CD8-positive, alpha-beta memory T cell (primary cell): ENCODE measurements around the gene COX10. TPM values are rescaled to one million over a fixed set of nuclear protein-coding genes. Genes with fewer than 3 reads are reported as not detected.

Source experiments
- CTCF ChIA-PET: fragments of 350-600 bp; sonication (Branson Sonifier 250); formaldehyde crosslinking; loops from one replicate; lab custom pipeline; 2021; ENCODE audit warnings: antibody characterized with exemption; lab: Charles Lee
- POLR2A ChIA-PET: fragments of 350-600 bp; sonication (Branson Sonifier 250); formaldehyde crosslinking; loops from one replicate; lab custom pipeline; 2021; ENCODE audit warnings: antibody characterized with exemption; lab: Charles Lee
- DNase-seq, 5 donors: peaks; one replicate each; pipeline versions ENCODE4 v3.0.0 to v3.0.0-alpha.2; 2020 to 2022; ENCODE audit warnings: mixed read lengths in 1 of 5
- H3K27ac ChIP-seq: one replicate; pipeline ENCODE4 v1.7.0; 2013; ENCODE audit warnings: low read depth, mild to moderate bottlenecking, low read length, moderate library complexity
- H3K27me3 ChIP-seq: 2 replicates; pipeline ENCODE4 v1.7.0; 2013; ENCODE audit warnings: low read length, mild to moderate bottlenecking; ENCODE audit not compliant: insufficient read depth, poor library complexity, severe bottlenecking
- H3K36me3 ChIP-seq: 2 replicates; pipeline ENCODE4 v1.7.0; 2013; ENCODE audit warnings: mild to moderate bottlenecking, low read length, moderate library complexity; ENCODE audit not compliant: insufficient read depth
- H3K4me1 ChIP-seq: 2 replicates; pipeline ENCODE4 v1.7.0; 2013; ENCODE audit warnings: mild to moderate bottlenecking, low read length, moderate library complexity; ENCODE audit not compliant: insufficient read depth
- H3K4me3 ChIP-seq: 2 replicates; pipeline ENCODE4 v1.7.0; 2013; ENCODE audit warnings: mild to moderate bottlenecking, low read length
- H3K9me3 ChIP-seq: 2 replicates; pipeline ENCODE4 v1.7.0; 2013; ENCODE audit warnings: mild to moderate bottlenecking, low read length
- H3K27ac Mint-ChIP-seq, 8 donors: one replicate each; pipeline ENCODE4 v1.8.0; 2020 to 2021; ENCODE audit warnings: mixed read lengths in 8 of 8, mild to moderate bottlenecking in 6 of 8, inconsistent platforms in 3 of 8, moderate library complexity in 3 of 8
- H3K27me3 Mint-ChIP-seq, 2 donors: one replicate each; pipeline ENCODE4 v1.8.0; 2020 to 2021; ENCODE audit warnings: mixed read lengths in 2 of 2, mild to moderate bottlenecking in 1 of 2, moderate library complexity in 1 of 2
- H3K36me3 Mint-ChIP-seq, 3 donors: one replicate each; pipeline ENCODE4 v1.8.0; 2020 to 2021; ENCODE audit warnings: mixed read lengths in 3 of 3, inconsistent platforms in 1 of 3, mild to moderate bottlenecking in 1 of 3
- H3K4me1 Mint-ChIP-seq, 3 donors: one replicate each; pipeline ENCODE4 v1.8.0; 2020 to 2021; ENCODE audit warnings: mixed read lengths in 3 of 3, inconsistent platforms in 1 of 3, mild to moderate bottlenecking in 1 of 3
- H3K4me3 Mint-ChIP-seq, 7 donors: one replicate each; pipeline ENCODE4 v1.8.0; 2020 to 2021; ENCODE audit warnings: mixed read lengths in 7 of 7, mild to moderate bottlenecking in 6 of 7, moderate library complexity in 4 of 7, inconsistent platforms in 2 of 7
- H3K9me3 Mint-ChIP-seq, 5 donors: one replicate each; pipeline ENCODE4 v1.8.0; 2020 to 2022; ENCODE audit warnings: mixed read lengths in 5 of 5, mild to moderate bottlenecking in 3 of 5, moderate library complexity in 2 of 5, inconsistent platforms in 1 of 5
- polyA plus RNA-seq: library from polyadenylated mRNA; unstranded; fragments of 300-500 nt; fragmentation: Illumina TruSeq; gene quantifications from one replicate; pipeline ENCODE4 v1.2.3, GENCODE V29; 2021
- total RNA-seq, 2 experiments: library from RNA; stranded (reverse); gene quantifications; one replicate each; pipeline ENCODE4 v1.2.3, GENCODE V29; 2021

The COX10 gene
- total and polyA plus RNA-seq, 3 experiments from 2014 or later = 19.9 to 30.9 (median 30.4) TPM

- Histone ChIP-seq H3K9me3 (no peaks in the 10 kb centered on the region), H3K36me3 (no peaks in the 10 kb centered on the region), H3K4me3 (no peak overlapping the region), H3K4me1 (peaks cover 16% of the 10 kb centered on the region), H3K27me3 (no peaks in the 10 kb centered on the region), H3K27ac (no peak overlapping the region)
- Mint-ChIP-seq H3K27me3 (peaks cover 0 to under 1% of the 10 kb centered on the region in 2 donors), H3K4me1 (peaks cover 22 to 47% (median 44%) of the 10 kb centered on the region in 3 donors), H3K27ac (peak overlapping the region in 1 of 8 donors; percentile 71), H3K36me3 (peaks cover 0 to 5% (median 4%) of the 10 kb centered on the region in 3 donors), H3K4me3 (peak overlapping the region in 1 of 7 donors; percentile 0), H3K9me3 (no peaks in the 10 kb centered on the region)
- POLR2A ChIA-PET = no interaction called here
- DNase-seq = no peak
- CTCF ChIA-PET = no interaction called here
Observed at GRCh38 chr17:14125518-14126137, 56.3 kb downstream of the COX10 start.

- Mint-ChIP-seq H3K27me3 (peaks cover 0 to 1% of the 10 kb centered on the region in 2 donors), H3K4me1 (peaks cover 10 to 18% (median 15%) of the 10 kb centered on the region in 3 donors), H3K9me3 (no peaks in the 10 kb centered on the region), H3K27ac (no peak overlapping the region), H3K4me3 (no peak overlapping the region), H3K36me3 (peaks cover 0 to 4% (median 0%) of the 10 kb centered on the region in 3 donors)
- Histone ChIP-seq H3K4me3 (no peak overlapping the region), H3K4me1 (peaks cover 5% of the 10 kb centered on the region), H3K27ac (no peak overlapping the region), H3K27me3 (no peaks in the 10 kb centered on the region), H3K36me3 (no peaks in the 10 kb centered on the region), H3K9me3 (no peaks in the 10 kb centered on the region)
- no peak for DNase-seq
- ChIA-PET POLR2A (no interaction called here), CTCF (no interaction called here)
Observed at GRCh38 chr17:14133104-14133503, 63.8 kb downstream of the COX10 start.

GRCh38 chr17:14134456-14134855 lies 65.2 kb downstream of the COX10 start:
- DNase-seq = no peak
- Histone ChIP-seq H3K36me3 (no peaks in the 10 kb centered on the region), H3K27me3 (no peaks in the 10 kb centered on the region), H3K4me1 (peaks cover 5% of the 10 kb centered on the region), H3K27ac (no peak overlapping the region), H3K4me3 (no peak overlapping the region), H3K9me3 (no peaks in the 10 kb centered on the region)
- Mint-ChIP-seq H3K4me1 (peaks cover 10 to 21% (median 15%) of the 10 kb centered on the region in 3 donors), H3K4me3 (no peak overlapping the region), H3K9me3 (no peaks in the 10 kb centered on the region), H3K27ac (no peak overlapping the region), H3K36me3 (peaks cover 0 to 4% (median 0%) of the 10 kb centered on the region in 3 donors), H3K27me3 (peaks cover 0 to 1% of the 10 kb centered on the region in 2 donors)
- ChIA-PET CTCF (no interaction called here), POLR2A (no interaction called here)

GRCh38 chr17:14135906-14136590 lies 66.7 kb downstream of the COX10 start:
- H3K36me3 Mint-ChIP-seq = no peaks in the 10 kb centered on the region

GRCh38 chr17:14138649-14139048 lies 69.3 kb downstream of the COX10 start:
- Histone ChIP-seq H3K36me3 (no peaks in the 10 kb centered on the region), H3K27ac (no peak overlapping the region), H3K9me3 (no peaks in the 10 kb centered on the region), H3K27me3 (no peaks in the 10 kb centered on the region), H3K4me3 (no peak overlapping the region), H3K4me1 (peaks cover 5% of the 10 kb centered on the region)
- no peaks in the 10 kb centered on the region for H3K36me3 Mint-ChIP-seq
- POLR2A ChIA-PET = no interaction called here
- H3K9me3 Mint-ChIP-seq = no peaks in the 10 kb centered on the region
- H3K27ac Mint-ChIP-seq = no peak overlapping the region
- H3K4me3 Mint-ChIP-seq = no peak overlapping the region
- peaks cover 8 to 29% (median 11%) of the 10 kb centered on the region in 3 donors for H3K4me1 Mint-ChIP-seq
- no peaks in the 10 kb centered on the region for H3K27me3 Mint-ChIP-seq
- DNase-seq = no peak
- CTCF ChIA-PET = no interaction called here

More at GRCh38 chr17:14135906-14136590, 66.7 kb downstream of the COX10 start:
- Histone ChIP-seq H3K4me3 (no peak overlapping the region), H3K27ac (no peak overlapping the region), H3K27me3 (no peaks in the 10 kb centered on the region), H3K4me1 (peaks cover 5% of the 10 kb centered on the region), H3K36me3 (no peaks in the 10 kb centered on the region), H3K9me3 (no peaks in the 10 kb centered on the region)
- no peak overlapping the region for H3K4me3 Mint-ChIP-seq
- peak overlapping the region in 1 of 8 donors; percentile 19 for H3K27ac Mint-ChIP-seq
- ChIA-PET POLR2A (interaction anchor here (0.5 kb wide), 1 partner anchor 159 kb away, joined by 3 read pairs; no protein-coding TSS in a partner anchor), CTCF (no interaction called here)
- no peaks in the 10 kb centered on the region for H3K27me3 Mint-ChIP-seq
- H3K9me3 Mint-ChIP-seq = no peaks in the 10 kb centered on the region
- peaks cover 8 to 21% (median 10%) of the 10 kb centered on the region in 3 donors for H3K4me1 Mint-ChIP-seq
- no peak for DNase-seq

- Histone ChIP-seq H3K4me1 (no peaks in the 10 kb centered on the region), H3K4me3 (no peak overlapping the region), H3K27me3 (no peaks in the 10 kb centered on the region), H3K36me3 (no peaks in the 10 kb centered on the region), H3K9me3 (no peaks in the 10 kb centered on the region), H3K27ac (no peak overlapping the region)
- peaks cover 0 to 2% of the 10 kb centered on the region in 2 donors for H3K27me3 Mint-ChIP-seq
- H3K9me3 Mint-ChIP-seq = no peaks in the 10 kb centered on the region
- H3K36me3 Mint-ChIP-seq = peaks cover 0 to 6% (median 3%) of the 10 kb centered on the region in 3 donors
- ChIA-PET POLR2A (no interaction called here), CTCF (no interaction called here)
- no peak for DNase-seq
- no peak overlapping the region for H3K27ac Mint-ChIP-seq
- no peak overlapping the region for H3K4me3 Mint-ChIP-seq
- peaks cover 4 to 23% (median 20%) of the 10 kb centered on the region in 3 donors for H3K4me1 Mint-ChIP-seq
Observed at GRCh38 chr17:14143688-14144087, 74.4 kb downstream of the COX10 start.

GRCh38 chr17:14144508-14144907 lies 75.2 kb downstream of the COX10 start:
- Histone ChIP-seq H3K4me3 (no peak overlapping the region), H3K9me3 (no peaks in the 10 kb centered on the region), H3K4me1 (no peaks in the 10 kb centered on the region), H3K27ac (no peak overlapping the region), H3K27me3 (no peaks in the 10 kb centered on the region), H3K36me3 (no peaks in the 10 kb centered on the region)
- DNase-seq = no peak
- Mint-ChIP-seq H3K9me3 (no peaks in the 10 kb centered on the region), H3K27ac (no peak overlapping the region), H3K4me3 (no peak overlapping the region), H3K27me3 (peaks cover 0 to 2% of the 10 kb centered on the region in 2 donors), H3K36me3 (peaks cover 0 to 6% (median 3%) of the 10 kb centered on the region in 3 donors), H3K4me1 (peaks cover 6 to 23% (median 23%) of the 10 kb centered on the region in 3 donors)
- POLR2A ChIA-PET = interaction anchor here (0.6 kb wide), 1 partner anchor 156 kb away, joined by 3 read pairs; the partner anchor contains the start of gene HS3ST3B1
- CTCF ChIA-PET = no interaction called here

- no peaks in the 10 kb centered on the region for H3K27me3 Mint-ChIP-seq
- POLR2A ChIA-PET = no interaction called here
Observed at GRCh38 chr17:14149751-14150150, 80.4 kb downstream of the COX10 start.

More at GRCh38 chr17:14149751-14150150, 80.4 kb downstream of the COX10 start:
- CTCF ChIA-PET = no interaction called here
- Histone ChIP-seq H3K27ac (no peak overlapping the region), H3K4me1 (no peaks in the 10 kb centered on the region), H3K9me3 (no peaks in the 10 kb centered on the region), H3K4me3 (no peak overlapping the region), H3K36me3 (no peaks in the 10 kb centered on the region), H3K27me3 (no peaks in the 10 kb centered on the region)
- peak overlapping the region in 1 of 7 donors; percentile 46 for H3K4me3 Mint-ChIP-seq
- no peak for DNase-seq
- no peaks in the 10 kb centered on the region for H3K9me3 Mint-ChIP-seq
- peaks cover 14 to 44% (median 41%) of the 10 kb centered on the region in 3 donors for H3K4me1 Mint-ChIP-seq
- H3K27ac Mint-ChIP-seq = peak overlapping the region in 2 of 8 donors; percentile 52 to 61
- peaks cover 0 to 6% (median 3%) of the 10 kb centered on the region in 3 donors for H3K36me3 Mint-ChIP-seq
